Stimulated activated CD4-positive, alpha-beta T cell treated with anti-CD3 and anti-CD28 coated beads, Interleukin-4, amount 100 ng/mL, for 24 hours (primary cell): ENCODE measurements around the gene AMMECR1.
A peak's percentile ranks its signal among the peaks of the same experiment; 100 is the strongest.
"Not testable (repeated sequence)": the region's sequence is repeated elsewhere in the genome, so short reads cannot be mapped to it uniquely, and the experiment has no call there.

Experiments
- DNase-seq: peaks from one replicate; pipeline ENCODE4 v3.0.0-alpha.2; 2020

AMMECR1 gene

GRCh38 chrX:110251961-110252360 lies 65.9 kb downstream of the AMMECR1 start:
- no peak for DNase-seq

GRCh38 chrX:110251526-110251925 lies 66.4 kb downstream of the AMMECR1 start:
- no peak for DNase-seq

- DNase-seq: no peak
Measured at GRCh38 chrX:110250847-110251246, 67.0 kb downstream of the AMMECR1 start.

GRCh38 chrX:110248578-110248977 lies 69.3 kb downstream of the AMMECR1 start:
- DNase-seq: no peak

- no peak for DNase-seq
Measured at GRCh38 chrX:110245011-110245410, 72.9 kb downstream of the AMMECR1 start.

- DNase-seq: no peak
Measured at GRCh38 chrX:110242371-110242770, 75.5 kb downstream of the AMMECR1 start.

- no peak for DNase-seq
Measured at GRCh38 chrX:110241816-110242215, 76.1 kb downstream of the AMMECR1 start.

GRCh38 chrX:110238259-110238658 lies 79.6 kb downstream of the AMMECR1 start:
- peak; percentile 9 for DNase-seq

- DNase-seq: not testable (repeated sequence)
Measured at GRCh38 chrX:110231485-110231884, 86.4 kb downstream of the AMMECR1 start.

GRCh38 chrX:110229497-110230111 lies 88.3 kb downstream of the AMMECR1 start:
- DNase-seq: peak; percentile 72

GRCh38 chrX:110228453-110228852 lies 89.4 kb downstream of the AMMECR1 start:
- DNase-seq: no peak

- DNase-seq: no peak
Measured at GRCh38 chrX:110226931-110227330, 91.0 kb downstream of the AMMECR1 start.

GRCh38 chrX:110224926-110225617 lies 92.8 kb downstream of the AMMECR1 start:
- no peak for DNase-seq

GRCh38 chrX:110222497-110223257 lies 95.2 kb downstream of the AMMECR1 start:
- no peak for DNase-seq

- no peak for DNase-seq
Measured at GRCh38 chrX:110219920-110220319, 98.0 kb downstream of the AMMECR1 start.

- DNase-seq: no peak
Measured at GRCh38 chrX:110218591-110218990, 99.3 kb downstream of the AMMECR1 start.

- DNase-seq: no peak
Measured at GRCh38 chrX:110216027-110216426, 101.9 kb downstream of the AMMECR1 start.

- DNase-seq: no peak
Measured at GRCh38 chrX:110215411-110215810, 102.5 kb downstream of the AMMECR1 start.

- DNase-seq: no peak
Measured at GRCh38 chrX:110214684-110215083, 103.2 kb downstream of the AMMECR1 start.

GRCh38 chrX:110213183-110213582 lies 104.7 kb downstream of the AMMECR1 start:
- DNase-seq: no peak

GRCh38 chrX:110212299-110212698 lies 105.6 kb downstream of the AMMECR1 start:
- no peak for DNase-seq

GRCh38 chrX:110211340-110211739 lies 106.5 kb downstream of the AMMECR1 start:
- DNase-seq: no peak

GRCh38 chrX:110210417-110211139 lies 107.3 kb downstream of the AMMECR1 start:
- DNase-seq: no peak
